Mesenchymal stem cell (in vitro differentiated cells and primary cell): ENCODE measurements around the gene CELSR2.

ENCODE experiments used
- DNase-seq: peaks from one replicate; pipeline ENCODE4 v3.0.0-alpha.2; 2013
- H2AFZ ChIP-seq: one replicate; pipeline ENCODE4 v1.6.1; 2013; ENCODE audit warnings: low read depth, mild to moderate bottlenecking, control low read depth, inconsistent platforms, low read length, moderate library complexity
- H2AK5ac ChIP-seq: 2 replicates; pipeline ENCODE4 v1.6.1; 2013; ENCODE audit warnings: low read length, moderate library complexity, mild to moderate bottlenecking, inconsistent platforms; ENCODE audit not compliant: severe bottlenecking
- H2BK120ac ChIP-seq: one replicate; pipeline ENCODE4 v1.6.1; 2013; ENCODE audit warnings: low read depth, mild to moderate bottlenecking, inconsistent platforms, low read length, moderate library complexity
- H2BK12ac ChIP-seq, 2 experiments: one replicate each; pipeline ENCODE4 v1.6.1; 2013; ENCODE audit warnings: inconsistent platforms in 2 of 2, low read length in 2 of 2, mild to moderate bottlenecking in 2 of 2, moderate library complexity in 2 of 2, control low read depth in 1 of 2
- H2BK15ac ChIP-seq: one replicate; pipeline ENCODE4 v1.6.1; 2013; ENCODE audit warnings: mild to moderate bottlenecking, low read depth, inconsistent platforms; ENCODE audit not compliant: poor library complexity, severe bottlenecking
- H2BK5ac ChIP-seq: 2 replicates; pipeline ENCODE4 v1.6.1; 2013; ENCODE audit warnings: low read depth, mild to moderate bottlenecking, low read length, control low read depth, inconsistent platforms; ENCODE audit not compliant: poor library complexity, severe bottlenecking
- H3K14ac ChIP-seq, 2 experiments: one replicate each; pipeline ENCODE4 v1.6.1; 2013; ENCODE audit warnings: inconsistent platforms in 2 of 2, low read length in 2 of 2, control low read depth in 1 of 2, mild to moderate bottlenecking in 1 of 2, moderate library complexity in 1 of 2
- H3K18ac ChIP-seq, 2 experiments: one replicate each; pipeline ENCODE4 v1.6.1; 2013; ENCODE audit warnings: inconsistent platforms in 2 of 2, low read length in 2 of 2, control low read depth in 1 of 2, low read depth in 1 of 2, mild to moderate bottlenecking in 1 of 2
- H3K23ac ChIP-seq, 2 experiments: one replicate each; pipeline ENCODE4 v1.6.1; 2013; ENCODE audit warnings: inconsistent platforms in 2 of 2, low read length in 2 of 2, mild to moderate bottlenecking in 2 of 2, moderate library complexity in 2 of 2, control low read depth in 1 of 2
- H3K27ac ChIP-seq: 2 replicates; pipeline ENCODE4 v1.5.1; 2013; ENCODE audit warnings: mild to moderate bottlenecking, moderate library complexity, low read length, control low read depth, inconsistent platforms; ENCODE audit not compliant: poor library complexity, severe bottlenecking
- H3K27me3 ChIP-seq, 2 experiments: 2 replicates each; pipeline versions ENCODE4 v1.6.1 to v1.7.0; 2013; ENCODE audit warnings: low read length in 2 of 2, mild to moderate bottlenecking in 2 of 2, moderate library complexity in 2 of 2, control low read depth in 1 of 2, inconsistent platforms in 1 of 2; ENCODE audit not compliant: control insufficient read depth in 1 of 2, insufficient read depth in 1 of 2
- H3K36me3 ChIP-seq, 2 experiments: 2 replicates each; pipeline versions ENCODE4 v1.6.1 to v1.7.0; 2013; ENCODE audit warnings: low read length in 2 of 2, control low read depth in 1 of 2, inconsistent platforms in 1 of 2, low read depth in 1 of 2, mild to moderate bottlenecking in 1 of 2; ENCODE audit not compliant: insufficient read depth in 2 of 2, control insufficient read depth in 1 of 2
- H3K4ac ChIP-seq, 2 experiments: one replicate each; pipeline ENCODE4 v1.6.1; 2013; ENCODE audit warnings: inconsistent platforms in 2 of 2, low read length in 2 of 2, mild to moderate bottlenecking in 2 of 2, moderate library complexity in 2 of 2, control low read depth in 1 of 2, low read depth in 1 of 2
- H3K4me1 ChIP-seq: 2 replicates; pipeline ENCODE4 v1.6.1; 2013; ENCODE audit warnings: low read depth, low read length, control low read depth; ENCODE audit not compliant: control insufficient read depth, insufficient read depth
- H3K4me2 ChIP-seq: 2 replicates; pipeline ENCODE4 v1.6.1; 2013; ENCODE audit warnings: low read length, mild to moderate bottlenecking, inconsistent platforms; ENCODE audit not compliant: poor library complexity, severe bottlenecking
- H3K4me3 ChIP-seq, 2 experiments: 2 replicates each; pipeline versions ENCODE4 v1.5.1 to v1.7.0; 2013; ENCODE audit warnings: low read length in 2 of 2, mild to moderate bottlenecking in 2 of 2, control low read depth in 1 of 2, low read depth in 1 of 2; ENCODE audit not compliant: insufficient read depth in 1 of 2
- H3K79me1 ChIP-seq: replicated peaks from 2 replicates; pipeline ENCODE4 v1.6.1; 2013; ENCODE audit warnings: mild to moderate bottlenecking, control low read depth, low read length, inconsistent platforms; ENCODE audit not compliant: poor library complexity, severe bottlenecking
- H3K9ac ChIP-seq: 2 replicates; pipeline ENCODE4 v1.7.0; 2013; ENCODE audit warnings: mild to moderate bottlenecking, low read length, moderate library complexity
- H3K9me3 ChIP-seq: 2 replicates; pipeline ENCODE4 v1.7.0; 2013; ENCODE audit warnings: mild to moderate bottlenecking, low read length; ENCODE audit not compliant: control insufficient read depth
- H4K8ac ChIP-seq: one replicate; pipeline ENCODE4 v1.6.1; 2013; ENCODE audit warnings: inconsistent platforms, mild to moderate bottlenecking, low read length, moderate library complexity
- H4K91ac ChIP-seq: one replicate; pipeline ENCODE4 v1.6.1; 2013; ENCODE audit warnings: mild to moderate bottlenecking, low read length, inconsistent platforms
- WGBS: methylation state at CpG from one replicate; pipeline ENCODE4 v1.1.7; 2013; ENCODE audit warnings: mixed read lengths; 5-methylcytosine and 5-hydroxymethylcytosine counted together

The CELSR2 gene

DNA sequence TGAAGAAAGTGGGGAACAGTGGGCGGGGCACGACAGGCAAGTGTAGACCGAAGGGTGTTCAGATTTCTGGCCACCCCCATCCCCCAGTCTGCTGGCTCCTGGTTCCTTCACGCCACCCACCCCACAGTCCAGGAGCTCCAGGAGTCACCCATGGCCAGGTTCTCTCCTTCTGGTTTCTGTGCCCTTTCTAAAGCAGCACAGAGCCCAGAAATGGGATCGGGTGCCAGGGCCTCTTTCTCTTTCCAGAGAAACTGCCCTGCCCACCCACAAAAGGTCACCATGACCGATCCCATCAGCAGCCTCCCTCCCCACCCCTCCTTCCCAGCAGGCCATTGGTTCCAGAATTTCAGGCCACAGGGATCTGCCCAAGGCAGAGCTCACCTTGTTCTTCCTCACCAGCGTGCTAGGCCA is 3.2 kb upstream of the CELSR2 start:
- Histone ChIP-seq H2BK5ac (no peak overlapping the region), H2BK120ac (no peak overlapping the region), H3K4me2 (no peak overlapping the region), H3K14ac (no peak overlapping the region), H3K23ac (no peak overlapping the region), H3K9ac (no peak overlapping the region), H3K27ac (no peak overlapping the region), H3K79me1 (no peaks in the 10 kb centered on the region), H3K18ac (no peak overlapping the region), H3K9me3 (no peaks in the 10 kb centered on the region), H2BK12ac (no peak overlapping the region), H3K4ac (no peak overlapping the region), H4K8ac (no peak overlapping the region), H3K36me3 (peaks cover 0 to 7% of the 10 kb centered on the region in 2 experiments), H2BK15ac (no peak overlapping the region), H2AK5ac (no peak overlapping the region), H4K91ac (no peak overlapping the region), H2AFZ (no peak overlapping the region), H3K4me1 (peaks cover 21% of the 10 kb centered on the region), H3K4me3 (no peak overlapping the region), H3K27me3 (peaks cover 10 to 45% of the 10 kb centered on the region in 2 experiments)
- no peak for DNase-seq
- WGBS = 83% methylated on average over 6 of the region's 7 CpGs

DNA sequence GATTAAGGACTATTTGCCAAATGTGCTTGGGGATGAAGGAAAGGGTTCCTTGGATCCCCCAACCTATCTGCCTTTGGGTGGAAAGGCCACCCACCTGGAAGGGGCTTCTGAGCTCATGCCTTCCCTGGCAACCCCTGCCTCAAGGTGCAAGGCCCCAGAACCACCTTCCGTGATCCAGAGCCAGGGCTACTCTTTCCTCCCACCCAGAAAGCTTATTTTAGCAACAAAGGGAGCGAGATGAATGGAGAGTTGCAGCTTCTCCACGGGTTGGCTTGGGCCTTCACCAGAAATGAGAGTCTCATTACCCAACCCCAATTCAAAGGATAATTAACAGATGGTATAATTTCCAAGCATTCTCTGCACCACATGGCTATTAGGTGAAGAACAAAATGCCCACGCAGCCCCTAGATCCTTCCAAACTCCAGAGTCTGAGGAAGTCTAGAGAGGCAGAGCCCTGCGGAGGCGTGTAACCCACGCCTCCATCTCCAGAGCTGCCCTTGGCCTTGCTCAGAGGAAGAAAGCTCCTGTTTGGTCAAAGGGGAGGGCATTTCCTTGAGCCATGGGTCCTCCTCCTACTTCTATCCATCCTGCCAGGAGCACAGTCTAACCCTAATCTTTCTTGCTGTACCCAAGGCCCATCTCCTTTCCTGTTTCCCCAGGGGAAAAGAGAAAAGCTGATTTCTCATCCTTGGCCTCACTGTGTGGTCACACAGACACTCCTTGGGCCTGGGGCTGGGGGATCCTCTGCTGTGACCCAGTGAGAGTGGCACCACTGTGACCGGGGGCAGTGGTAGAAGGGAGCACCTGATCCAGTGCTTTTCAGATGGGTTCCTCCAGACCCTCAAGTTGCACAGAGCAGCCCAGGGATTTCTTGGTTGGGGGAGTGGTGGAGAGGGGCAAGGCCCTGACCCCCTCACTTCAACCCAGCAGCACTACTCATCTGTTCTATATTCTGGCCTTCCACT is 1.7 kb upstream of the CELSR2 start:
- H3K18ac ChIP-seq = no peak overlapping the region
- H3K9ac ChIP-seq = no peak overlapping the region
- H3K4me2 ChIP-seq = no peak overlapping the region
- H2AK5ac ChIP-seq = no peak overlapping the region
- H2BK15ac ChIP-seq = no peak overlapping the region
- H3K79me1 ChIP-seq = no peaks in the 10 kb centered on the region
- no peak overlapping the region for H3K23ac ChIP-seq
- H2BK12ac ChIP-seq = no peak overlapping the region
- no peak overlapping the region for H3K4me3 ChIP-seq
- H3K4me1 ChIP-seq = peaks cover 14% of the 10 kb centered on the region
- peaks cover 0 to 8% of the 10 kb centered on the region in 2 experiments for H3K36me3 ChIP-seq
- peaks cover 0 to 56% of the 10 kb centered on the region in 2 experiments for H3K27me3 ChIP-seq
- 89% methylated on average over 7 of the region's 8 CpGs for WGBS
- DNase-seq = no peak
- H4K91ac ChIP-seq = no peak overlapping the region
- H2BK5ac ChIP-seq = no peak overlapping the region
- no peak overlapping the region for H2AFZ ChIP-seq
- H3K27ac ChIP-seq = no peak overlapping the region
- no peaks in the 10 kb centered on the region for H3K9me3 ChIP-seq
- no peak overlapping the region for H3K14ac ChIP-seq
- no peak overlapping the region for H2BK120ac ChIP-seq
- H4K8ac ChIP-seq = no peak overlapping the region
- no peak overlapping the region for H3K4ac ChIP-seq

DNA sequence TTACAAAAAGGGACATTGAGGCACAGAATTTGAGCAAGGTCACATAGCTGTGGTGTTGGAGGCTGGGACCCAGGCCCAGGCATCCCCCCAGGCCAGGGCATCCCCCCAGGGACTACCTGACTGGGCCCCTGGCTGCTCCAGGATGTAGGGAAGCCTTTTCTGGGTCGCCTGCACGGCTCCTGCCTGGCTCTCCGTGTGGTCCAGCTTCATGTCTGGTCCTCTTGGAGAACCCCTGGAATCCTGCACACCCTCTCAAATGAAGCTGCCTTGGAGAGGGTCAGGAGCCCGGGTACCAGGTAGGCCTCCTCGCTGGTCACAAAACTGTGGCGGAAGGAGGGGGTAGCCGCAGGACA is 919 bp upstream of the CELSR2 start:
- Histone ChIP-seq H3K27me3 (peaks cover 0 to 53% of the 10 kb centered on the region in 2 experiments), H2BK120ac (no peak overlapping the region), H2AFZ (no peak overlapping the region), H3K4ac (no peak overlapping the region), H3K18ac (no peak overlapping the region), H3K4me1 (peaks cover 18% of the 10 kb centered on the region), H2BK5ac (no peak overlapping the region), H3K14ac (no peak overlapping the region), H2AK5ac (no peak overlapping the region), H3K79me1 (no peaks in the 10 kb centered on the region), H2BK12ac (no peak overlapping the region), H3K36me3 (peaks cover 0 to 8% of the 10 kb centered on the region in 2 experiments), H3K27ac (no peak overlapping the region), H4K91ac (no peak overlapping the region), H3K4me2 (no peak overlapping the region), H3K9ac (no peak overlapping the region), H2BK15ac (no peak overlapping the region), H4K8ac (no peak overlapping the region), H3K4me3 (no peak overlapping the region), H3K23ac (no peak overlapping the region), H3K9me3 (no peaks in the 10 kb centered on the region)
- no peak for DNase-seq
- 90% methylated on average over 7 of the region's 7 CpGs for WGBS

DNA sequence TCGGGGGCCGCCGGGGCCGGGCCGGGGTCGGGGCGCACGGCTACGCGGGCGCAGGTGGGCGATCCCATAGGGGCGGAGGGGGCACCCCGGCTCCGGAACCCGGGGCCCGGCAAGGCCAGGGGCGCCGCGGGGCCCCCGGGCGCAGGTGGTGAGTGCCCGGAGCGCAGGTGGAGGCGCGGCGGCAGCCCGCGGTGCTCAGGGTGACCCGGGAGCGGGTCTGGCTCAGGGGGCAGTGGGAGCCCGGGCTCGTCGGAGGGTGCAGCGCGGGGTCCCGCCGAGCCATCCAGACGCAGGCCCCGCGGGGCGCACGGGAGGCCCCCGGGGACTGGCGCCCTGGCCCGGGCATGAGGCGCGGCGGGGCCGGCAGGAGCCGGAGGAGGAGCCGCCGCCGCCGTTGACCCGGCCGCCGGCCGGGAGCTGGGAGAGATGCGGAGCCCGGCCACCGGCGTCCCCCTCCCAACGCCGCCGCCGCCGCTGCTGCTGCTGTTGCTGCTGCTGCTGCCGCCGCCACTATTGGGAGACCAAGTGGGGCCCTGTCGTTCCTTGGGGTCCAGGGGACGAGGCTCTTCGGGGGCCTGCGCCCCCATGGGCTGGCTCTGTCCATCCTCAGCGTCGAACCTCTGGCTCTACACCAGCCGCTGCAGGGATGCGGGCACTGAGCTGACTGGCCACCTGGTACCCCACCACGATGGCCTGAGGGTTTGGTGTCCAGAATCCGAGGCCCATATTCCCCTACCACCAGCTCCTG is 489 bp downstream of the CELSR2 start:
- Histone ChIP-seq H3K27ac (no peak overlapping the region), H2BK12ac (no peak overlapping the region), H2BK120ac (no peak overlapping the region), H3K36me3 (peaks cover 0 to 8% of the 10 kb centered on the region in 2 experiments), H4K8ac (no peak overlapping the region), H3K23ac (peak overlapping the region in 1 of 2 experiments; percentile 68), H3K4me2 (peak overlapping the region; percentile 82), H3K14ac (no peak overlapping the region), H3K79me1 (no peaks in the 10 kb centered on the region), H4K91ac (no peak overlapping the region), H2AFZ (peak overlapping the region; percentile 69), H3K4me1 (peaks cover 32% of the 10 kb centered on the region), H2BK15ac (no peak overlapping the region), H3K9me3 (no peaks in the 10 kb centered on the region), H3K18ac (peak overlapping the region in 1 of 2 experiments; percentile 11), H2AK5ac (no peak overlapping the region), H3K27me3 (peaks cover 0 to 57% of the 10 kb centered on the region in 2 experiments), H2BK5ac (no peak overlapping the region), H3K9ac (no peak overlapping the region), H3K4ac (no peak overlapping the region), H3K4me3 (peak overlapping the region in 1 of 2 experiments; percentile 61)
- no peak for DNase-seq
- 9% methylated on average over 26 of the region's 80 CpGs for WGBS
